ES-I3 (cell line): ENCODE results near the gene PRKRIP1.

Experiments
- H3K36me3 ChIP-seq: 2 replicates; pipeline ENCODE4 v1.6.1; 2013; ENCODE audit warnings: mild to moderate bottlenecking, low read length, control low read depth, moderate library complexity; ENCODE audit not compliant: insufficient read depth
- H3K4me1 ChIP-seq: 2 replicates; pipeline ENCODE4 v1.6.1; 2013; ENCODE audit warnings: mild to moderate bottlenecking, control low read depth, low read length; ENCODE audit not compliant: insufficient read depth
- H3K9ac ChIP-seq: 2 replicates; pipeline ENCODE4 v1.6.1; 2013; ENCODE audit warnings: low read depth, mild to moderate bottlenecking, low read length, moderate library complexity
- H3K9me3 ChIP-seq: 2 replicates; pipeline ENCODE4 v1.6.1; 2013; ENCODE audit warnings: mild to moderate bottlenecking, low read length, moderate library complexity; ENCODE audit not compliant: control insufficient read depth, insufficient read depth

Gene PRKRIP1

GRCh38 chr7:102412548-102412947 lies 16.4 kb downstream of the PRKRIP1 start:
- Histone ChIP-seq H3K36me3 (peaks cover 8% of the 10 kb centered on the region), H3K4me1 (no peaks in the 10 kb centered on the region), H3K9me3 (no peaks in the 10 kb centered on the region)

DNA sequence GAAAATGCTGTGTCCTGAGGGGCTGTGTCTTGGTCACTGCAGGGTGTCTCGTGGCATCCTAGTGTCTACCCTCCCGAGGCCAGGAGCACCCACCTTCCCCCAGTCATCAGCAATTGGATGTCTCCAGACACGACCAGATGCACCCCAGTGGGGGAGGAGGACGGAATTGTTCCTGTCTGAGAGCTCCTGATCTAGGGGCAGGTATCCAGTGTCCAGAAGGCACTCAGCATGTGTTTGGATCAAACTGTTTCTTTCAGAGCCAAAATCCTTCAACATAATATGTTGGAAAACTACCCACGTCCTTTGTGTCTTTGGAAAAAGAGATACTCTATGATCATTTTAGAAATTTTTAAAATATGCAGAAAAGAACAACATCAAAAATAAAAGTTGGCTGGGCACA lies 16.9 kb downstream of the PRKRIP1 start:
- peaks cover 3% of the 10 kb centered on the region for H3K36me3 ChIP-seq
- H3K9ac ChIP-seq = no peak overlapping the region
- H3K9me3 ChIP-seq = no peaks in the 10 kb centered on the region
- no peaks in the 10 kb centered on the region for H3K4me1 ChIP-seq

More at GRCh38 chr7:102412548-102412947, 16.4 kb downstream of the PRKRIP1 start:
- H3K9ac ChIP-seq = no peak overlapping the region

- peaks cover 3% of the 10 kb centered on the region for H3K36me3 ChIP-seq
- no peak overlapping the region for H3K9ac ChIP-seq
- no peaks in the 10 kb centered on the region for H3K9me3 ChIP-seq
- H3K4me1 ChIP-seq = no peaks in the 10 kb centered on the region
These were observed 17.4 kb downstream of the PRKRIP1 start for GRCh38 chr7:102413611-102414010.

- Histone ChIP-seq H3K9me3 (no peaks in the 10 kb centered on the region), H3K9ac (no peak overlapping the region), H3K36me3 (peaks cover 2% of the 10 kb centered on the region; the same call in 1 of the 2 replicates), H3K4me1 (peaks cover 7% of the 10 kb centered on the region; the same call in 1 of the 2 replicates)
These were observed 19.6 kb downstream of the PRKRIP1 start for GRCh38 chr7:102415685-102416225.

- peaks cover 8% of the 10 kb centered on the region; the same call in 1 of the 2 replicates for H3K4me1 ChIP-seq
- no peaks in the 10 kb centered on the region for H3K9me3 ChIP-seq
- H3K36me3 ChIP-seq = peaks cover 2% of the 10 kb centered on the region; the same call in 1 of the 2 replicates
- H3K9ac ChIP-seq = no peak overlapping the region
These were observed 20.2 kb downstream of the PRKRIP1 start for GRCh38 chr7:102416406-102416805.

DNA sequence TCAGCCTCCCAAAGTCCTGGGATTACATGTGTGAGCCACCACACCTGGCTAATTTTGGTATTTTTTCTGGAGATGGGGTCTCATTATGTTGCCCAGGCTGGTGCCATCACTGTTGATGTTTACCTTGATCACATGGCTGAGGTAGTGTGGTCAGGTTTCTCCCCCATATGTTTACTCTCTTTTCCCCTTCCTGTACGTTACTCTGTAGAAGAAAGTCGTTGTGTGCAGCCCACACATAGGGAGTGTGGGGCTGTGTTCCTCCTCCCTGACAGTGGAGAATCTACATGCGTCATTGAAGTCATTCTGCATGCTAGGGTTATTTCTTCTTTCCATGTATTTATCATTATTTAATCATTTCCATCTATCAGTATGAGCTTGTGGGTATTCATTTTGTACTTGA lies 20.9 kb downstream of the PRKRIP1 start:
- H3K36me3 ChIP-seq = peaks cover 2% of the 10 kb centered on the region; the same call in 1 of the 2 replicates
- H3K9ac ChIP-seq = no peak overlapping the region
- no peaks in the 10 kb centered on the region for H3K9me3 ChIP-seq
- H3K4me1 ChIP-seq = peaks cover 8% of the 10 kb centered on the region; the same call in 1 of the 2 replicates

GRCh38 chr7:102418592-102418991 lies 22.4 kb downstream of the PRKRIP1 start:
- Histone ChIP-seq H3K36me3 (peaks cover 2% of the 10 kb centered on the region; the same call in 1 of the 2 replicates), H3K9ac (no peak overlapping the region), H3K4me1 (peaks cover 8% of the 10 kb centered on the region; the same call in 1 of the 2 replicates), H3K9me3 (no peaks in the 10 kb centered on the region)

DNA sequence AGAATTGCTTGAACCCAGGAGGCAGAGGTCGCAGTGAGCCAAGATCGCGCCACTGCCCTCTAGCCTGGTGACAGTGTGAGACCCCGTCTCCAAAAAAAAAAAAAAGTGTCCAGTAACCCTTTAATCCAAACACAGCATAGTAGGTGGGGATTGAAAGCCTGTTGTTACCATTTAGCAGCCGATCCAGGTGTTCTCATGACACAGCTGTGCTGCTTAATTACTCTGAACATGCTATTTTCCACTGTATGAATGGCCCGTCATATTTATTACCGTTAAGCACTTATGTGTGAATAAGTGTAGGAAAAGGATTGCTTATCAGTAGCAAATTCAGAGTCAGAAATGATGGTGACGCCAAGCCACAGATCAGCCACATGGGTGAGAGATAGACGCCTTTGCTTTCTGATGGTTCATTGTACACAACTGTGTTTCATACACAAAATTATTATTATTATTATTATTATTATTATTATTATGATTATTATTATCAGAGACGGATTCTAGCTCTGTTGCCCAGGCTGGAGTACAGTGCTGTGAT lies 25.6 kb downstream of the PRKRIP1 start:
- H3K36me3 ChIP-seq = 0 out of 2 replicates have a peak, but pooled peaks cover 2% of the 10 kb centered on the region
- peaks cover 27% of the 10 kb centered on the region for H3K4me1 ChIP-seq
- no peaks in the 10 kb centered on the region for H3K9me3 ChIP-seq
- no peak overlapping the region for H3K9ac ChIP-seq

DNA sequence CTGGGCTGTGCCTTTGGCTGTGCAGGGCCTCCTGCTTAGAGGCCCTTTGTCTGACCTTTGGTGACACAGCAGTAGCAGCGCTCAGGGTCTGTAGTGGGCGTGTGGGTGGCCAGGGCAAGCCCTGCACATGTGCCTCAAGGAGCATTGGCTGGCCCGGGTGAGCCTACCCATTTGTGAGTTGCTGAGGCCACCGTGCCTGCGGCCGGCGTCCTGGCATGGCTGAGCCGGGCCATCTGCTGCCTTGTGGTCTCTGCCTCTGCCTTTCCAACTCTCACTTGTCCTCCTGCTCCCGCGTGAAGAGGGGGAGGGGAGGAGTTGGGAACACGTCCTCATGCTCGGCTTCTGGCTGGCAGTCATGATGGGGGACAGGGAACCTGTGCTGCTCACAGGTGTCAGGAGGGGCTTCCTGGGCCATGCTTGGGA lies 28.0 kb downstream of the PRKRIP1 start:
- Histone ChIP-seq H3K36me3 (0 out of 2 replicates have a peak, but pooled peaks cover 2% of the 10 kb centered on the region), H3K9ac (no peak overlapping the region), H3K9me3 (no peaks in the 10 kb centered on the region), H3K4me1 (peaks cover 27% of the 10 kb centered on the region)

- Histone ChIP-seq H3K9ac (no peak overlapping the region), H3K36me3 (no peaks in the 10 kb centered on the region), H3K9me3 (no peaks in the 10 kb centered on the region), H3K4me1 (peaks cover 27% of the 10 kb centered on the region)
These were observed 28.6 kb downstream of the PRKRIP1 start for GRCh38 chr7:102424787-102425218.

DNA sequence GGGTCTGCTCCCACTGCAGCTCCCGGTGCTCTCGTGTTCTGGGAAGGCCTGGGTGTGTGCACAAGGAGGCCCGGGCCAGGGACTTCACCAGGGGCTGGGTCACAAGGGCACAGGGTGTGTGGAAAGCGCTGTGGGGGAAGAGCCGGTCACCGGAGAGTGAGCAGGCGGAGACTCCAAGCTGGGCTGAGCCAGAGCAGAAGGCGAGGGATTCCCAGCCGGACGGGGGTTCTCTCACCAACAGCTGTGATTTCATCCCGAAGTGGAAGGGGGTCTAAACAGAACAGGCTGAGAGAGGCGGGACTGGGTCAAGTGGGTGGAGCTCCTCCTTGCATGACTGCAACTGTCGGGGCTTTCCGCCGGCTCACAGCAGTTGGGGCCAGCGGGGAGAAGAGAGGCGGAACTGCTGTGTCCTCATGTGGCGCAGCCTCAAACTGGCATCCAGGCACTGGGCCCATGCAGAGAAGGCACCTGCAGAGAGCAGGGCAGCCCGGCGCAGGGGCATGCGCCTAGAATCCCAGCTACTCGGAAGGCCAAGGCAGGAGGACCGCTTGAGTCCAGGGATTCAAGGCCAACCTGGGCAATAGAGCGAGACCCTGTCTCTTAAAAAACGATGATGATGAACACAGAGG lies 29.6 kb downstream of the PRKRIP1 start:
- Histone ChIP-seq H3K9ac (no peak overlapping the region), H3K36me3 (no peaks in the 10 kb centered on the region), H3K9me3 (no peaks in the 10 kb centered on the region), H3K4me1 (peaks cover 24% of the 10 kb centered on the region)

GRCh38 chr7:102426268-102427018 lies 30.3 kb downstream of the PRKRIP1 start:
- Histone ChIP-seq H3K36me3 (no peaks in the 10 kb centered on the region), H3K9me3 (no peaks in the 10 kb centered on the region), H3K9ac (no peak overlapping the region), H3K4me1 (peaks cover 27% of the 10 kb centered on the region)

- H3K9ac ChIP-seq = no peak overlapping the region
- no peaks in the 10 kb centered on the region for H3K9me3 ChIP-seq
- peaks cover 33% of the 10 kb centered on the region for H3K4me1 ChIP-seq
- no peaks in the 10 kb centered on the region for H3K36me3 ChIP-seq
These were observed 30.8 kb downstream of the PRKRIP1 start for GRCh38 chr7:102427019-102427405.

GRCh38 chr7:102429141-102429899 lies 33.2 kb downstream of the PRKRIP1 start:
- no peaks in the 10 kb centered on the region for H3K9me3 ChIP-seq
- peaks cover 34% of the 10 kb centered on the region for H3K4me1 ChIP-seq
- H3K9ac ChIP-seq = no peak overlapping the region
- no peaks in the 10 kb centered on the region for H3K36me3 ChIP-seq
